ENCODE results near the gene ERVW-1.
"Not testable (repeated sequence)": the region's sequence is repeated elsewhere in the genome, so short reads cannot be mapped to it uniquely, and the experiment has no call there.

The ERVW-1 gene

GRCh38 chr7:92477681-92478080 lies at the start of gene ERVW-1:
Gene ERVW-1, minus strand, starts transcription at chr7:92477946. Its CDS starts 7,565 bp downstream, at chr7:92470381.
- not testable (repeated sequence) for FAIRE-seq; DNase-seq (ENCODE audit: insufficient read length, low spot score)

- TF ChIP-seq CTCF (IDR thresholded peaks at IDR 0.05; ENCODE audit: insufficient read depth, missing control alignments), result no peak
- FAIRE-seq (no peak), DNase-seq (ENCODE audit: insufficient read length, low spot score) (no peak)
Measured at GRCh38 chr7:92523110-92523509, 45.4 kb upstream of the ERVW-1 start.

GRCh38 chr7:92520024-92520423 lies 42.3 kb upstream of the ERVW-1 start:
- FAIRE-seq, result no peak
- no peak for TF ChIP-seq CTCF (IDR thresholded peaks at IDR 0.05; ENCODE audit: insufficient read depth, missing control alignments)
- DNase-seq (ENCODE audit: insufficient read length, low spot score), result no peak

GRCh38 chr7:92517631-92518030 lies 39.9 kb upstream of the ERVW-1 start:
- FAIRE-seq, result no peak
- TF ChIP-seq CTCF (IDR thresholded peaks at IDR 0.05; ENCODE audit: insufficient read depth, missing control alignments), result no peak
- DNase-seq (ENCODE audit: insufficient read length, low spot score), result no peak

GRCh38 chr7:92513167-92513902 lies 35.6 kb upstream of the ERVW-1 start:
- no peak for DNase-seq (ENCODE audit: insufficient read length, low spot score)
- no peak for FAIRE-seq
- no peak for TF ChIP-seq CTCF (IDR thresholded peaks at IDR 0.05; ENCODE audit: insufficient read depth, missing control alignments)

- DNase-seq (ENCODE audit: insufficient read length, low spot score) (no peak), FAIRE-seq (no peak)
- no peak for TF ChIP-seq CTCF (IDR thresholded peaks at IDR 0.05; ENCODE audit: insufficient read depth, missing control alignments)
Measured at GRCh38 chr7:92508946-92509345, 31.2 kb upstream of the ERVW-1 start.

- FAIRE-seq (no peak), DNase-seq (ENCODE audit: insufficient read length, low spot score) (no peak)
- TF ChIP-seq CTCF (IDR thresholded peaks at IDR 0.05; ENCODE audit: insufficient read depth, missing control alignments), result no peak
Measured at GRCh38 chr7:92506363-92506762, 28.6 kb upstream of the ERVW-1 start.

Measured in D721Med (cell line).